ENCODE data around the gene ISM2.

ISM2 gene

GRCh38 chr14:77508249-77508648 lies 9.6 kb upstream of the ISM2 start:
- peak; percentile 90 for DNase-seq (ENCODE audit: low read depth)
- H3K4me3 ChIP-seq (ENCODE audit: low read length): no peak overlapping the region
- TF ChIP-seq CTCF (IDR thresholded peaks at IDR 0.05; ENCODE audit: insufficient read depth, low read depth, low read length, missing control alignments): no peak

- no peak for DNase-seq (ENCODE audit: low read depth)
- no peak for TF ChIP-seq CTCF (IDR thresholded peaks at IDR 0.05; ENCODE audit: insufficient read depth, low read depth, low read length, missing control alignments)
- H3K4me3 ChIP-seq (ENCODE audit: low read length): no peak overlapping the region
Observed at GRCh38 chr14:77507762-77508161, 9.1 kb upstream of the ISM2 start.

- TF ChIP-seq CTCF (IDR thresholded peaks at IDR 0.05; ENCODE audit: insufficient read depth, low read depth, low read length, missing control alignments): no peak
- H3K4me3 ChIP-seq (ENCODE audit: low read length): no peak overlapping the region
- no peak for DNase-seq (ENCODE audit: low read depth)
Observed at GRCh38 chr14:77505031-77505430, 6.4 kb upstream of the ISM2 start.

- no peak for TF ChIP-seq CTCF (IDR thresholded peaks at IDR 0.05; ENCODE audit: insufficient read depth, low read depth, low read length, missing control alignments)
- no peak overlapping the region for H3K4me3 ChIP-seq (ENCODE audit: low read length)
- no peak for DNase-seq (ENCODE audit: low read depth)
Observed at GRCh38 chr14:77503138-77503537, 4.5 kb upstream of the ISM2 start.

- TF ChIP-seq CTCF (IDR thresholded peaks at IDR 0.05; ENCODE audit: insufficient read depth, low read depth, low read length, missing control alignments): no peak
- no peak for DNase-seq (ENCODE audit: low read depth)
Observed at GRCh38 chr14:77502109-77502782, 3.6 kb upstream of the ISM2 start.

GRCh38 chr14:77498984-77499527 lies 440 bp upstream of the ISM2 start:
- peak overlapping the region; percentile 27 for H3K4me3 ChIP-seq (ENCODE audit: low read length)
- TF ChIP-seq CTCF (IDR thresholded peaks at IDR 0.05; ENCODE audit: insufficient read depth, low read depth, low read length, missing control alignments): no peak
- DNase-seq (ENCODE audit: low read depth): peak; percentile 32

More at GRCh38 chr14:77502109-77502782, 3.6 kb upstream of the ISM2 start:
- H3K4me3 ChIP-seq (ENCODE audit: low read length): no peak overlapping the region

GRCh38 chr14:77495334-77495733 lies 3.3 kb downstream of the ISM2 start:
- no peak for DNase-seq (ENCODE audit: low read depth)
- no peak overlapping the region for H3K4me3 ChIP-seq (ENCODE audit: low read length)
- TF ChIP-seq CTCF (IDR thresholded peaks at IDR 0.05; ENCODE audit: insufficient read depth, low read depth, low read length, missing control alignments): no peak

Data from epithelial cell of esophagus (primary cell).